IMR-90 (cell line): ENCODE data around the gene TOM1L1. TPM values are rescaled to one million over a fixed set of nuclear protein-coding genes. Genes with fewer than 3 reads are reported as not detected.

Experiments
- ATAC-seq: fragments of 200-7000 bp; cut with Tn5 transposase; 2 replicates; pipeline ENCODE4 v1.9.1; 2020; ENCODE audit warnings: low read depth, mild to moderate bottlenecking, moderate library complexity
- BruUV-seq: library from RNA; stranded (reverse); fragments of 400-500 nt; replicated peaks from 2 replicates; lab custom pipeline; 2021; lab: Mats Ljungman, UMichigan
- CTCF ChIA-PET: fragments of 300-600 bp; formaldehyde crosslinking; extraction: SDS; loops from one replicate; lab custom pipeline; 2021; ENCODE audit warnings: antibody characterized with exemption; lab: Yijun Ruan, JAX
- POLR2A ChIA-PET: fragments of 300-600 bp; sonication (Branson Sonifier 250); formaldehyde crosslinking; loops from one replicate; lab custom pipeline; 2022; ENCODE audit warnings: antibody characterized with exemption; ENCODE audit not compliant: unreplicated experiment; lab: Charles Lee
- DNase-seq: peaks from one replicate; pipeline ENCODE4 v3.0.0; 2013
- H2AFZ ChIP-seq: replicated peaks from 2 replicates; pipeline ENCODE3; 2013; ENCODE audit warnings: low read length, mild to moderate bottlenecking; ENCODE audit not compliant: poor library complexity
- H2AK5ac ChIP-seq: 2 replicates; pipeline ENCODE4 v1.6.1; 2013; ENCODE audit warnings: low read depth, low read length, inconsistent platforms
- H2AK9ac ChIP-seq: replicated peaks from 2 replicates; pipeline ENCODE3; 2013; ENCODE audit warnings: mild to moderate bottlenecking, low read depth, low read length, moderate library complexity; ENCODE audit not compliant: poor library complexity
- H2BK120ac ChIP-seq: 2 replicates; pipeline ENCODE4 v1.6.1; 2013; ENCODE audit warnings: low read depth, low read length, inconsistent platforms
- H2BK15ac ChIP-seq: 3 replicates; pipeline ENCODE4 v1.6.1; 2013; ENCODE audit warnings: low read depth, low read length, inconsistent platforms
- H2BK20ac ChIP-seq: 2 replicates; pipeline ENCODE4 v1.6.1; 2013; ENCODE audit warnings: low read depth, mild to moderate bottlenecking, inconsistent platforms, low read length, moderate library complexity
- H2BK5ac ChIP-seq: 2 replicates; pipeline ENCODE4 v1.6.1; 2013; ENCODE audit warnings: mild to moderate bottlenecking, low read depth, low read length, inconsistent platforms; ENCODE audit not compliant: poor library complexity, severe bottlenecking
- H3K14ac ChIP-seq: replicated peaks from 2 replicates; pipeline ENCODE4 v1.6.1; 2013; ENCODE audit warnings: low read depth, low read length, inconsistent platforms
- H3K18ac ChIP-seq: 2 replicates; pipeline ENCODE4 v1.6.1; 2013; ENCODE audit warnings: low read depth, low read length, control low read depth
- H3K23ac ChIP-seq: 2 replicates; pipeline ENCODE4 v1.6.1; 2013; ENCODE audit warnings: low read depth, low read length, inconsistent platforms
- H3K27ac ChIP-seq: 2 replicates; pipeline ENCODE4 v1.5.1; 2013; ENCODE audit warnings: mild to moderate bottlenecking, control low read depth, low read length; ENCODE audit not compliant: insufficient read depth
- H3K27me3 ChIP-seq: 2 replicates; pipeline ENCODE4 v1.6.1; 2013; ENCODE audit warnings: low read length; ENCODE audit not compliant: control insufficient read depth, insufficient read depth
- H3K36me3 ChIP-seq: 2 replicates; pipeline ENCODE4 v1.6.1; 2013; ENCODE audit warnings: low read length, mixed read lengths; ENCODE audit not compliant: control insufficient read depth, insufficient read depth
- H3K4ac ChIP-seq: 2 replicates; pipeline ENCODE4 v1.6.1; 2013; ENCODE audit warnings: low read depth, low read length, inconsistent platforms
- H3K4me1 ChIP-seq: 2 replicates; pipeline ENCODE4 v1.6.1; 2013; ENCODE audit warnings: low read length, mixed read lengths; ENCODE audit not compliant: control insufficient read depth, insufficient read depth
- H3K4me2 ChIP-seq: 2 replicates; pipeline ENCODE4 v1.6.1; 2013; ENCODE audit warnings: low read depth, mild to moderate bottlenecking, control low read depth, low read length, moderate library complexity
- H3K4me3 ChIP-seq: 2 replicates; pipeline ENCODE4 v1.5.1; 2013; ENCODE audit warnings: low read depth, mild to moderate bottlenecking, control low read depth, low read length, moderate library complexity; ENCODE audit not compliant: insufficient read depth
- H3K56ac ChIP-seq: 2 replicates; pipeline ENCODE4 v1.6.1; 2013; ENCODE audit warnings: low read length, inconsistent platforms; ENCODE audit not compliant: insufficient read depth; ENCODE audit errors: extremely low read depth
- H3K79me1 ChIP-seq, 2 experiments: 2 replicates each; pipeline ENCODE4 v1.6.1; 2013; ENCODE audit warnings: low read length in 2 of 2, inconsistent platforms in 1 of 2, low read depth in 1 of 2
- H3K9ac ChIP-seq: 2 replicates; pipeline ENCODE4 v1.6.1; 2013; ENCODE audit warnings: low read depth, low read length, control low read depth
- H3K9me1 ChIP-seq: 2 replicates; pipeline ENCODE4 v1.6.1; 2013; ENCODE audit warnings: low read length, inconsistent platforms; ENCODE audit not compliant: insufficient read depth
- H3K9me3 ChIP-seq: 2 replicates; pipeline ENCODE4 v1.6.1; 2013; ENCODE audit warnings: low read length; ENCODE audit not compliant: control insufficient read depth, insufficient read depth
- H4K20me1 ChIP-seq: 2 replicates; pipeline ENCODE4 v1.6.1; 2013; ENCODE audit warnings: low read length, inconsistent platforms; ENCODE audit not compliant: insufficient read depth
- H4K5ac ChIP-seq: 2 replicates; pipeline ENCODE4 v1.6.1; 2013; ENCODE audit warnings: mild to moderate bottlenecking, low read depth, low read length, control low read depth
- H4K8ac ChIP-seq, 2 experiments: 2 replicates each; pipeline ENCODE4 v1.6.1; 2013; ENCODE audit warnings: low read depth in 2 of 2, low read length in 2 of 2, control low read depth in 1 of 2, inconsistent platforms in 1 of 2
- H4K91ac ChIP-seq: 2 replicates; pipeline ENCODE4 v1.6.1; 2013; ENCODE audit warnings: low read depth, low read length, inconsistent platforms; ENCODE audit not compliant: insufficient read depth
- CHD1 ChIP-seq: IDR thresholded peaks from 2 replicates; pipeline ENCODE4 v1.6.1; 2012; ENCODE audit warnings: low read depth, low read length, improper control_type of control experiment
- FOS ChIP-seq: fragments of 150-350 bp; IDR thresholded peaks from 2 replicates; pipeline ENCODE4 v1.6.1; 2016; ENCODE audit warnings: low read depth, low read length
- MAZ ChIP-seq: IDR thresholded peaks from 2 replicates; pipeline ENCODE4 v1.6.1; 2012; ENCODE audit warnings: low read depth, mild to moderate bottlenecking, low read length, improper control_type of control experiment, moderate library complexity, borderline replicate concordance
- NFE2L2 ChIP-seq: fragments of 150-350 bp; IDR thresholded peaks from 2 replicates; pipeline ENCODE4 v1.6.1; 2016; ENCODE audit warnings: low read depth, mild to moderate bottlenecking, low read length
- RAD21 ChIP-seq: IDR thresholded peaks from 2 replicates; pipeline ENCODE4 v1.6.1; 2012; ENCODE audit warnings: low read length, improper control_type of control experiment
- RCOR1 ChIP-seq: IDR thresholded peaks from 2 replicates; pipeline ENCODE4 v1.6.1; 2012; ENCODE audit warnings: mild to moderate bottlenecking, low read length, improper control_type of control experiment; ENCODE audit not compliant: insufficient replicate concordance
- RFX5 ChIP-seq: IDR thresholded peaks from 2 replicates; pipeline ENCODE4 v1.8.0; 2012; ENCODE audit warnings: low read depth, mild to moderate bottlenecking, low read length, moderate library complexity
- USF2 ChIP-seq: fragments of 150-350 bp; IDR thresholded peaks from 2 replicates; pipeline ENCODE4 v1.6.1; 2017; ENCODE audit warnings: mild to moderate bottlenecking, antibody characterized with exemption, low read length, low read depth
- WGBS, 2 experiments: methylation state at CpG; one replicate each; pipeline versions ENCODE4 v1.1.5 to v1.1.7; 2013; ENCODE audit warnings: missing lambda C conversion rate in 2 of 2; ENCODE audit not compliant: insufficient read length in 1 of 2; ENCODE audit errors: extremely low coverage in 2 of 2; 5-methylcytosine and 5-hydroxymethylcytosine counted together
- dilution Hi-C: fragments of 300-500 bp; cut with HindIII; formaldehyde crosslinking; loops from one replicate; pipeline ENCODE4 v1.14.3; 2018; ENCODE audit warnings: low sequenced_read_pairs; ENCODE audit not compliant: unreplicated experiment
- in situ Hi-C: fragments of 300-500 bp; cut with MboI; formaldehyde crosslinking; loops from 3 replicates; pipeline ENCODE4 v1.14.3; 2019; ENCODE audit warnings: low sequenced_read_pairs, inconsistent platforms, mixed read lengths
- intact Hi-C: fragments of 100-400 bp; cut with micrococcal nuclease; formaldehyde crosslinking; loops from 2 replicates; pipeline ENCODE4 v1.10.0; 2022
- polyA plus RNA-seq, 3 experiments: library from polyadenylated mRNA; depleted of rRNA; stranded (reverse); fragments of >200 nt; gene quantifications; 2 replicates each; pipeline ENCODE4 v1.2.3, GENCODE V29; 2012; ENCODE audit warnings: low replicate concordance in 1 of 3
- total RNA-seq: library from RNA; depleted of rRNA; stranded (reverse); fragments of >200 nt; gene quantifications from 2 replicates; pipeline ENCODE4 v1.2.3, GENCODE V29; 2012

The TOM1L1 gene
- total and polyA plus RNA-seq, 2 of the 4 experiments (the other 2 are of a cell fraction) = 13.0 to 20.1 TPM

GRCh38 chr17:55004484-55004883 is 103.8 kb downstream of the TOM1L1 start:
- no peak overlapping the region for H2BK15ac ChIP-seq
- 75% methylated on average over 2 of the region's 5 CpGs; no CpG with 5 or more reads in 1 of the 2 experiments for WGBS, 2 experiments
- CTCF ChIA-PET = interaction anchor here (2.1 kb wide), 1 partner anchor 11 kb away, joined by 6 read pairs; no protein-coding TSS in a partner anchor
- H2AK9ac ChIP-seq = no peak overlapping the region
- H3K36me3 ChIP-seq = no peaks in the 10 kb centered on the region
- H3K9ac ChIP-seq = no peak overlapping the region
- no peak overlapping the region for H3K18ac ChIP-seq
- DNase-seq (no peak), ATAC-seq (no peak)
- no peak overlapping the region for H4K5ac ChIP-seq
- no peak overlapping the region for H3K27ac ChIP-seq
- no peak overlapping the region for H3K4ac ChIP-seq
- H3K27me3 ChIP-seq = no peaks in the 10 kb centered on the region
- no peak overlapping the region for H4K8ac ChIP-seq
- H3K9me3 ChIP-seq = no peaks in the 10 kb centered on the region
- POLR2A ChIA-PET = no interaction called here
- no peak overlapping the region for H2BK5ac ChIP-seq
- H2BK120ac ChIP-seq = no peak overlapping the region
- no peaks in the 10 kb centered on the region for H3K9me1 ChIP-seq
- TF ChIP-seq USF2 = no peak
- TF ChIP-seq RAD21 = no peak
- no peak for TF ChIP-seq MAZ
- TF ChIP-seq RFX5 = no peak
- no peak for TF ChIP-seq CHD1
- no peak for TF ChIP-seq RCOR1
- no peak for TF ChIP-seq FOS
- TF ChIP-seq NFE2L2 = no peak
- no peak overlapping the region for H3K14ac ChIP-seq
- dilution Hi-C loops (no loop called here), intact Hi-C loops (loop anchor here (10.0 kb wide), 1 partner anchor 60 kb away; no protein-coding TSS in a partner anchor), in situ Hi-C loops (no loop called here)
- H3K56ac ChIP-seq = no peak overlapping the region
- no peak overlapping the region for H2AK5ac ChIP-seq
- no peaks in the 10 kb centered on the region for H4K20me1 ChIP-seq
- H4K91ac ChIP-seq = no peak overlapping the region
- no peak overlapping the region for H3K4me3 ChIP-seq
- H3K4me1 ChIP-seq = no peaks in the 10 kb centered on the region
- no peak overlapping the region for H2BK20ac ChIP-seq
- no peak overlapping the region for H3K4me2 ChIP-seq
- H3K23ac ChIP-seq = no peak overlapping the region
- BruUV-seq = no TSS peak
- H2AFZ ChIP-seq = no peak overlapping the region
- H3K79me1 ChIP-seq = no peaks in the 10 kb centered on the region
